Hepatocyte (in vitro differentiated cells): Measurements from ENCODE around the gene IL10. TPM values are rescaled to one million over a fixed set of nuclear protein-coding genes. Genes with fewer than 3 reads are reported as not detected.

Experiments used
- DNase-seq: peaks from one replicate; pipeline ENCODE4 v3.0.0-alpha.2; 2016; ENCODE audit warnings: low spot score
- H2AFZ ChIP-seq: fragments of 200-600 bp; sonication (generic); 2 replicates; pipeline ENCODE4 v1.6.0; 2016; ENCODE audit warnings: antibody characterized with exemption, mild to moderate bottlenecking
- H3K27ac ChIP-seq: fragments of 200-600 bp; sonication (generic); 2 replicates; pipeline ENCODE4 v1.5.1; 2016; ENCODE audit warnings: mild to moderate bottlenecking
- H3K27me3 ChIP-seq: fragments of 200-600 bp; sonication (generic); 2 replicates; pipeline ENCODE4 v1.6.1; 2016
- H3K36me3 ChIP-seq: fragments of 200-600 bp; sonication (generic); replicated peaks from 2 replicates; pipeline ENCODE4 v1.5.1; 2016; ENCODE audit warnings: low read depth; ENCODE audit not compliant: insufficient read depth
- H3K4me1 ChIP-seq: fragments of 200-600 bp; sonication (generic); 2 replicates; pipeline ENCODE4 v1.5.1; 2016; ENCODE audit warnings: mild to moderate bottlenecking, moderate library complexity; ENCODE audit not compliant: insufficient read depth
- H3K4me2 ChIP-seq: fragments of 200-600 bp; sonication (generic); 2 replicates; pipeline ENCODE4 v1.6.0; 2016
- H3K4me3 ChIP-seq: fragments of 200-600 bp; sonication (generic); 2 replicates; pipeline ENCODE4 v1.5.1; 2016; ENCODE audit warnings: mild to moderate bottlenecking
- H3K79me2 ChIP-seq: fragments of 200-600 bp; sonication (generic); 2 replicates; pipeline ENCODE4 v1.6.0; 2017; ENCODE audit warnings: mild to moderate bottlenecking
- H3K9me2 ChIP-seq: fragments of 200-600 bp; sonication (generic); replicated peaks from 2 replicates; pipeline ENCODE4 v1.6.0; 2017; ENCODE audit warnings: mild to moderate bottlenecking; ENCODE audit not compliant: insufficient read depth
- H3K9me3 ChIP-seq: fragments of 200-600 bp; sonication (generic); 2 replicates; pipeline ENCODE4 v1.5.1; 2016; ENCODE audit warnings: low read depth, mild to moderate bottlenecking
- H4K20me1 ChIP-seq: fragments of 200-600 bp; sonication (generic); 2 replicates; pipeline ENCODE4 v1.6.0; 2016; ENCODE audit warnings: mild to moderate bottlenecking; ENCODE audit not compliant: insufficient read depth, poor library complexity, severe bottlenecking
- EZH2 ChIP-seq: fragments of 200-600 bp; sonication (generic); IDR thresholded peaks from 2 replicates; pipeline ENCODE4 v1.6.1; 2016; ENCODE audit warnings: antibody characterized with exemption, mild to moderate bottlenecking, borderline replicate concordance
- EZH2phosphoT487 ChIP-seq: fragments of 200-600 bp; sonication (generic); IDR thresholded peaks from one replicate; pipeline ENCODE4 v1.6.1; 2018; ENCODE audit warnings: antibody characterized with exemption, mild to moderate bottlenecking, low read depth, moderate library complexity; ENCODE audit not compliant: unreplicated experiment, severe bottlenecking
- whole genome bisulfite sequencing: methylation state at CpG from one replicate; pipeline ENCODE4 v1.1.6; 2016; ENCODE audit warnings: low lambda C conversion rate; ENCODE audit errors: missing lambda C conversion rate; 5-methylcytosine and 5-hydroxymethylcytosine counted together
- polyA plus RNA-seq: library from polyadenylated mRNA; unstranded; fragments of >200 nt; fragmentation: Nextera tagmentation; extraction: Ambion mirVana; gene quantifications from 2 replicates; pipeline ENCODE4 v1.2.1, GENCODE V29; 2016
- total RNA-seq: library from RNA; depleted of rRNA; stranded (reverse); fragments of >200 nt; gene quantifications from 2 replicates; pipeline ENCODE4 v1.2.3, GENCODE V29; 2014
- TF ChIP-seq, protein P1 (sequence below): fragments of 200-600 bp; sonication (generic); IDR thresholded peaks from 2 replicates; pipeline ENCODE4 v1.5.1; 2016; ENCODE audit warnings: antibody characterized with exemption, mild to moderate bottlenecking; ENCODE audit not compliant: poor library complexity

Gene IL10
- total and polyA plus RNA-seq, 2 experiments from 2014 or later = 0.50 TPM; not detected in 1

- Histone ChIP-seq H3K9me3 (no peaks in the 10 kb centered on the region), H2AFZ (no peak overlapping the region), H3K27me3 (no peaks in the 10 kb centered on the region), H3K9me2 (no peaks in the 10 kb centered on the region), H3K4me3 (no peak overlapping the region), H4K20me1 (no peaks in the 10 kb centered on the region), H3K36me3 (no peaks in the 10 kb centered on the region), H3K79me2 (no peaks in the 10 kb centered on the region), H3K4me1 (no peaks in the 10 kb centered on the region), H3K4me2 (no peak overlapping the region), H3K27ac (no peak overlapping the region)
- 85% methylated on average over 3 of the region's 3 CpGs for WGBS
- no peak for TF ChIP-seq EZH2
- TF ChIP-seq, protein P1, sequence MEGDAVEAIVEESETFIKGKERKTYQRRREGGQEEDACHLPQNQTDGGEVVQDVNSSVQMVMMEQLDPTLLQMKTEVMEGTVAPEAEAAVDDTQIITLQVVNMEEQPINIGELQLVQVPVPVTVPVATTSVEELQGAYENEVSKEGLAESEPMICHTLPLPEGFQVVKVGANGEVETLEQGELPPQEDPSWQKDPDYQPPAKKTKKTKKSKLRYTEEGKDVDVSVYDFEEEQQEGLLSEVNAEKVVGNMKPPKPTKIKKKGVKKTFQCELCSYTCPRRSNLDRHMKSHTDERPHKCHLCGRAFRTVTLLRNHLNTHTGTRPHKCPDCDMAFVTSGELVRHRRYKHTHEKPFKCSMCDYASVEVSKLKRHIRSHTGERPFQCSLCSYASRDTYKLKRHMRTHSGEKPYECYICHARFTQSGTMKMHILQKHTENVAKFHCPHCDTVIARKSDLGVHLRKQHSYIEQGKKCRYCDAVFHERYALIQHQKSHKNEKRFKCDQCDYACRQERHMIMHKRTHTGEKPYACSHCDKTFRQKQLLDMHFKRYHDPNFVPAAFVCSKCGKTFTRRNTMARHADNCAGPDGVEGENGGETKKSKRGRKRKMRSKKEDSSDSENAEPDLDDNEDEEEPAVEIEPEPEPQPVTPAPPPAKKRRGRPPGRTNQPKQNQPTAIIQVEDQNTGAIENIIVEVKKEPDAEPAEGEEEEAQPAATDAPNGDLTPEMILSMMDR = no peak
- no peak for TF ChIP-seq EZH2phosphoT487
- no peak for DNase-seq
Observed at GRCh38 chr1:206737729-206738201, 34.5 kb downstream of the IL10 start.

DNA sequence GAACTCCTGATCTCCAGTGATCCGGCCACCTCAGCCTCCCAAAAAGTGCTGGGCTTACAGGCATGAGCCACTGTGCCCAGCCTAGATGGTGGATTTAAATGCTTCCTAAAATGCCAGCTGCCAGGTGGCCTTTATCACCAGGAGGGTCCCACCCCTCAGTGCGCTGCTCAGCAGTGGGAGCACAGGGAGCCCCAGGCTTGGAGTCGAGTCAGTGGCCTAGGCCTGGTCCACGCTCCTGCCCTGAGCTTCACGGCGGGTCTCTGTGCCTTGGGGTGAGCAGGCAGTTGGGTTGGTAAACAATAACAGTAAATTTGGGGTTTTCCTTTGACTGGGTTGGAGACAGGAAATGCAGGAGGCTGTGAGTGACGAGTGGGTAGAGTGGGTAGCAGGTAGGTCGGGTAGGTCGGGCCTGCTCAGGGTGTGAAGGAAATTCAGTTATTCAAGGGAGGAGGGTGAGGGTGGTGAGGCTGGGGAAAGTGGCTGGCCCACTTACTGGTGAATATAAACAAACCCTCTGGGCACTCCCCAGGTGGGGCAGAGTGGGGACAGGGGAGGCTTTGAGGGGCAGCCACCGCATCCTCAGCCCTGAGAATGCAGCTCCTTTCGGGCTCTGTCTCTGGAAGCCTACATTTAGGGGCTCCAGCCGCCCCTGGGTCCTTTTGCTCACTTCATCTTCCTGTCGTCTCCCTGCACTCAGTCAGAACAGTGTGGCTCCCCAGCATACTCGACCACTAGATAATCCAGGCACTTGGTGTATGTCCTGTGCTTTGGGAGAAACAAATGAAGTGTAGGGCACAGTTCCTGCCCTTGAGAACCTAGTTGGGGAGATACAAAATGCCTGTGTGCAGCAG lies 35.2 kb downstream of the IL10 start:
- no peaks in the 10 kb centered on the region for H3K79me2 ChIP-seq
- no peak for TF ChIP-seq EZH2
- TF ChIP-seq, protein P1 = no peak
- TF ChIP-seq EZH2phosphoT487 = no peak
- no peaks in the 10 kb centered on the region for H3K27me3 ChIP-seq
- no peaks in the 10 kb centered on the region for H3K36me3 ChIP-seq
- H3K4me2 ChIP-seq = no peak overlapping the region
- 87% methylated on average over 14 of the region's 14 CpGs for WGBS
- no peak for DNase-seq
- no peak overlapping the region for H3K27ac ChIP-seq
- no peak overlapping the region for H2AFZ ChIP-seq
- no peaks in the 10 kb centered on the region for H3K4me1 ChIP-seq
- no peaks in the 10 kb centered on the region for H4K20me1 ChIP-seq
- no peaks in the 10 kb centered on the region for H3K9me3 ChIP-seq
- H3K4me3 ChIP-seq = no peak overlapping the region
- no peaks in the 10 kb centered on the region for H3K9me2 ChIP-seq

DNA sequence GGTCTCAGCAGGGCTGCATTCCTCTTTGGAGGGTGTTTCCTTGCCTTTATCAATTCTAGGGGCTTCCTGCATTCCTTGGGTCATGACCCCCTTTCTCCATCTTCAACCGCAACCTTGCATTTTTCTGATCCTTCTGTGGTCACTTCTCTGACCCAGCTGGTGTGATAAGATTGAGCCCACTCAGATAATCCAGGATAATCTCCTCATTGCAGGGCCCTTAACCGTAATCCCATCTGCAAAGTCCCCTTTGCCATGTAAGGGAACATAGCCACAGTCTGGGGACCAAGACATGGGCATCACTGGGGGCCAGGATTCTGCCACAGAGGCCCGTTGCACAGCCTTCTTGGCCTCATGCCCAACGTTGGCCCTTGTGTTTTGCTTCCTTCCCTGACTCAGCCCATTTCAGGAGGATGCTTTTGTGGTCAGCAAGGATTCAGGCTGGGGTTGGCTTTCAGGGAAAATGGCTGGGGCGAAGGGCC lies 36.7 kb downstream of the IL10 start:
- no peaks in the 10 kb centered on the region for H3K79me2 ChIP-seq
- H3K36me3 ChIP-seq = no peaks in the 10 kb centered on the region
- no peak overlapping the region for H3K27ac ChIP-seq
- H3K9me2 ChIP-seq = no peaks in the 10 kb centered on the region
- H3K9me3 ChIP-seq = no peaks in the 10 kb centered on the region
- no peaks in the 10 kb centered on the region for H4K20me1 ChIP-seq
- WGBS = 82% methylated on average over 5 of the region's 5 CpGs
- no peak overlapping the region for H3K4me2 ChIP-seq
- no peaks in the 10 kb centered on the region for H3K27me3 ChIP-seq
- DNase-seq = no peak
- no peak for TF ChIP-seq EZH2phosphoT487
- TF ChIP-seq, protein P1 = no peak
- no peak for TF ChIP-seq EZH2
- H3K4me3 ChIP-seq = no peak overlapping the region
- H2AFZ ChIP-seq = no peak overlapping the region
- no peaks in the 10 kb centered on the region for H3K4me1 ChIP-seq
